DMS 273 treated with DMSO at 0.1 percent for 48 hours (cell line): ENCODE measurements around the gene TRMO.

Experiments
- DNase-seq: peaks from one replicate; lab custom pipeline; 2025; lab: John Stamatoyannopoulos, UW

Gene TRMO

DNA sequence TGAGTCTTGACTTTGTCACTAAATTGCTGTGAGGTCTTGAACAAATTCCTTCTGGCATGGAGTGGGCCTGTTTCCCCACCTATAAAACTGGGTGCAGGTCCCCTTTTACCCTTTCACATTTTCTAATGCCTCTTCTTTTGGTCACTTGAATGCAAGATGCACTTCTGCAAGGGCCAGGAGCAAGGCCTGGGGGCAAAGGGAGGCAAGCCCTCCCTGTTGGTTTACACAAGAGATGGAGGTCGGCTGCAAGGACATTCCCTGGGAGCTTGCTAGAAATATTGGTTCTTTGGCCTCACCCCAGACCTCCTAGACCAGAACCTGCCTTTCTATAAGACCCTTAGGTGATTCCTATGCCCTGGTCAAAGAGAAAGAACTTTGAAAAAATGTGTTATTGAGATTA lies 63.5 kb downstream of the TRMO start:
- no peak for DNase-seq

DNA sequence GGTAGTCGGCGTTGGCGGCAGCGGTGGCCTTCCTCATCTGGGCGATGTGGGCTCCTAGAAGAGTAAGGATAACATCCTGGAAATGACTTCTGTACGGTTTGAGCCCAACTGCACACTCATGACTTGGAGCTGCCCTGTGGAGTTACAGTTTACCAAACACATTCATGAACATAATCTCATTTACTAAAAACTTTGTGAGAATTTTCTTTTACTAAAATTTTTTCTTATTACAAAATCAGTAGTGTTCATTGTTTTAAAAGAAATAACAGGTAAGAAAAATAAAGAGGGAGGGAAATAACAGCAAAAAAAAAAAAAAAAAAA lies 63.9 kb downstream of the TRMO start:
- DNase-seq = no peak

DNA sequence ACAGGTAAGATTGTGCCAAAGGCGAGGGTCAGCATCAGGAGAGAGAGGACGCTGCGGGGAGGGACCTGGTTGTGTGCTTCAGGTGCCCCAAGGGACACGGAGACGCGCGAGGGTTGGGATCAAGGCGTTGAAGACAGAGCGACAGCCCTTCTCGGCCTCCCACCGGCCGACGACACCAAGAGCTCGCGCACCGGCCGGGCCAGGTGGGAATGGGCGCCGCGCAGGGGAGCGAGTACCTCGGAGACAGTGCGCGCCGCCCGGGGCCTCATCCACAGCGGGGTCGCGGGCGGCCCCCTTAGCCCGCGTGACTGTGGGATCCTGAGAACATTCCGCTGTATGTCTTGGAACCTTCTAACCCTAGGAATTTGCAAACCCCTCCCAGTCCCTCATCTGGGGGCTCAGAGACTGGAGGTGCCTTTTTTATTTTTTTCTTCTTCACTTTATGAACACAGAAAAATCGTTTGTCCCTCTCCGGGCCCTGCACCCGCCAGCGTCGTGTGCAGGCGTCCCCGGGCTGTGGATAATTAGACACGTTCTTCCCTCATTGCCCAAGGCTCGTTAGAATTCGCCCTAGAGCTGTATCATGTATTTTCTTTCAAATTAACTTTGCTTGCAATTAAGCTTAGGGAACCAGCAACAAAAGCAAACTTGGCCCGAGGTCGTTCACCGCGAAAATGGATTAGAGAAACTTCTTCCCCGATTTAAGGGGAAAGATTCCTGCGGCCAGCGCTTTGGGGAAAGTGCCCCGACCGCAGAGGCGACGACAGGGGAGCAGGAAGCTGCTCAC lies 64.5 kb downstream of the TRMO start:
- no peak for DNase-seq

- DNase-seq = no peak
Measured at GRCh38 chr9:97856857-97857605, 65.3 kb downstream of the TRMO start.

DNA sequence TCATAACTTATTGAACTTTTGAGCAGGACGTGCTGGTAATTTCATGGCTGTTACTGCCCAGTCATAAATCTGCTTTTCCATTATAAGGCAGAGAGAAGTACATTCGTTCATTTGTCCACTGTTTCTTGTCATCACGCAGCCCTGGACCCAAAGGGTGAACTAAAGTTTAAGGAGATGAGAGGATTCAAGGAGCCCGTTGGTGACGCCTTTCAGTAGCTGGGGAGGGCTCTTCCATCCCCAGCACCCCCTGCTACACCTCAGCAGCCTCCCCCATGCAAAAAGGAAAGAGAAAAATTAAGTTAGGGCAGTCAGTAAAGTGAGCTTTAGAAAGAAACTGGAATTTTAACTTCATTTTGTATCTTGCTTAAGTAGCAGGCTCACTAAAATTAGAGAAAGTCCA lies 66.4 kb downstream of the TRMO start:
- no peak for DNase-seq

- DNase-seq = no peak
Measured at GRCh38 chr9:97855486-97855875, 66.8 kb downstream of the TRMO start.

DNA sequence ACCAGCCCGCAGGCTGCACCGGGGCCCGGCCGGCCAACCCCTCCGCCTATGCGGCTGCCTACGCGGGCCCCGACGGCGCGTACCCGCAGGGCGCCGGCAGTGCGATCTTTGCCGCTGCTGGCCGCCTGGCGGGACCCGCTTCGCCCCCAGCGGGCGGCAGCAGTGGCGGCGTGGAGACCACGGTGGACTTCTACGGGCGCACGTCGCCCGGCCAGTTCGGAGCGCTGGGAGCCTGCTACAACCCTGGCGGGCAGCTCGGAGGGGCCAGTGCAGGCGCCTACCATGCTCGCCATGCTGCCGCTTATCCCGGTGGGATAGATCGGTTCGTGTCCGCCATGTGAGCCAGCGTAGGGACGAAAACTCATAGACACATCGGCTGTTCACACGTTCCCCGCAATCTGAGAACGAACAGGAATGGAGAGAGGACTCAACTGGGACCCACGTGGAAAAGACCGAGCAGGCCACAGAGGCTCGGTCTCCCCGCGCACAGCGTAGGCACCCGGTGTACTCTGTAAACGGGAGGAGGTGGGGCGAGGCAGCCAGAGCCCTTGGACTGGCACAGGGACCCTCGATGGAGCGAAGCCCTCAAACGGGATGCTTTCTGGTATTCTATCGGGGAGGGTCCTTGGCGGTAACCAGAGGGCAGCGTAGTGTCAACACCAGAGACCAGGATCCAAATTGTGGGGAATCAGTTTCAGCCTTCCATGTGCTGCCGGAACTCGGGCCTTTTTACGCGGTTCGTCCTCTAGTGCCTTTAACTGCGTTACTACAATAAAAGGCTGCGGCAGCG lies 67.4 kb downstream of the TRMO start:
- no peak for DNase-seq
